Fibroblast of gingiva (primary cell): ENCODE data around the gene MBL2.

ENCODE experiments used
- DNase-seq: peaks from one replicate; pipeline ENCODE4 v3.0.0-alpha.2; 2011; ENCODE audit warnings: low read depth

The MBL2 gene

DNA sequence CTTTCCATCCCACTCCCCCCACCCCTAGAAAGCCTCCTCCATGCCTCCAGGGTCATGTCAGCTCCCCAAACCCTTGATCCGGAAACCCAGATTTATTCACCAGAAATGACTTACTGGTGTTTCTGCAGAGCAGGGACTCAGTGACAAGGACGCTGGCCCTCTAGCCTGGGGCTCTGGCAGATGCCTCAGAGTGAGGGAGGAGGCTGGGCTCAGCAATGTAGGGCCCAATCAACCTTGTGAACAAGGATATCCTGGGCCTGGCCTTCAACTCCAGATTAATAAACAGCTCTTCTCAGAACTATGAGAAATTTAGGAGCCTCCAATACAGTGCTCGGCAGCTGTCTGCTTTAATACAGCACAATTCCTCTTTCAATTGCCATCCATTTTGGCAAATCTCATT is at the start of gene MBL2:
MBL2 (minus strand) TSS at position 162 of the 400 bp plus-strand sequence. CDS start 1,149 bp downstream, outside the sequence.
- DNase-seq = no peak

DNA sequence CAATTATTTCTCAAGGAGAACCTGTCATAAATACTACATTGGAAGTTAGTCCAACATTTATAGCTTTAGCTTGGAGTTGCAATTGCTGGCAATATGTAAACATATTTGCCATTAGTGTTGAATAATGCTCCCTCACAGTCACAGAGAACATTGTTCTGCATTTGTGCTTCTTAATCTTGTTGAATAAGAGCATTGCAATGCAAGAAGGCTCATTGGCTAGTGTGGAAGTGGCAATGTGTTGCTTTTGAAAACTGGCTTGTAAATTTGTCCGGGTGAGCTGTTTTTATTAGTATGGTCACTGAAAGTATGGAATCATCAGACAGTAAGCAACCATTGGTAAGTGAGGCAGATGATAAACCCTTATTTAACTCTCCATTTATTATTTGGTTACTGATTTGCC is 47.7 kb upstream of the MBL2 start:
- no peak for DNase-seq

DNA sequence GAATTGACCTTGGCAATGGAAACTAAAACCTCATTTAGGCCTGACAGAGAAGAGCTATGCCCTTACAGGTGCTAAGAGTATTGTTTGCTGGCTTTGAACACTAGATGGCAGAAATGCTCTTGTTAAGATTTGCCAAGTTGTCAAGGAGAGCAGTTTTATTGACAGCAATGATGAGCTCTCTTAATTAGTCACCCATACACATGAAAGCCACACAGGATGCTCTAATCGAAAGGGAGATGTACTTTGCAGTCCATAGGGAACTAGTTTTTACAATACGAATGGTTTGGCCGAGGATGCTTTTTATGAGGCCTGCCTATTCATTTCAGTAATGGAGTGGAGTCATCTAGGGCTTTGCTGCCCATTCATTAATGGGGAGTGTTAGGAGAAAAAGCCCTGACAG is 45.4 kb upstream of the MBL2 start:
- no peak for DNase-seq

DNA sequence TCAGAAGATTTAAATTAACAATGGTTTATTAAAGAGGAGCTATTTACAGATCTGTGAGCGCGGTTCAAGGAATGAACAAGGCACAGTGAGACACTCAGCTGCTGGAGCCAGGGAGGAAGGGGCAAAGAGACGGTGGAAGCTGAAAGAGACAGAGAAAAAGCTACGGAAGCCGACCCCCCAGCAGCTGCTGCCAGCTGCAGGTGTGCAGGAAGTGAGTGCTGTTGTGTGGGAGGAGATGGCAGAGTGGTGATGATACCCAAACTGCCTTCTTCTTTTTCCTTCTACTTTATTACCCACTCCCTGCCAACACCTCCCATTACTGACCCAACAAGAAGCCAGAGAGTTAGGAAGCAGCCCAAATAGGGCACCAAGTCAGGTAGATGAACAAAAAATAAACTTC is 41.9 kb upstream of the MBL2 start:
- no peak for DNase-seq

DNA sequence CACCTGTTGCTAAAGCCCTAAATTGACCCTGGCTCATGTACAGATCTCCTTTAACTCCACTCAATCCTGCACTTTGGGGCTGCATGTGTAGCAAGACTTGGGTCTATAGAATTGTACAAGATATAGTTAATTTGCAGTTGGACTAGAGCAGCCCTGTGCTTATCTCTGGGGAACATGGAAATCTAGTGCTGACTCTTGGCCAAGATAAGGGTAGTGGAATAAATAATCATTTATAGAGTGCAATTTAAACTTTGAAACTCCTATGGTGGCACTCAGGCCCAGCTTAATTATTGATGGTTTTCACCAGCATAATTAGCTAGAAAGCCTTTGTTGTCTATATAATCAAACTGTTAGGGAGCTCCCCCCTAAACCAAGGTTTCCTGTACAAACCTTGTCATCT is 39.2 kb upstream of the MBL2 start:
- no peak for DNase-seq

DNA sequence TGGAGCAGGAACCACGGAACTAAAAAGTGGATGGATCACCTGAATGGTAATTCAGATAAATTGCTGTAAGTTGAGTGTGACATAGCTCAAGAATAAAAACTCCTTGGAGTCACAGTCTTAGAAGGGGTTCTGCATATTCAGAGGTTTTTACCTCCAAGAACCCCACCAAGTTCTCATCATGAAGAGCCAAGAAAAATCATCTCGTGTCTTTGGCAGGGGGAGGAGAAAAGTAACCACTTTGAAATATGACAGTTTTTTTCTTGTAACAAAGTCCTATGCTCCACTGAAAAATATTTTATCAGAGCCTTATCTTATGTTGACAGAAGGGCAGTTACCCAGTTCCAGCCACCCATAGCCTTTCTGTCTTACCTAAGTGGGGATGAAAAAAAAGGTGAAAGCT is 38.2 kb upstream of the MBL2 start:
- DNase-seq = no peak

DNA sequence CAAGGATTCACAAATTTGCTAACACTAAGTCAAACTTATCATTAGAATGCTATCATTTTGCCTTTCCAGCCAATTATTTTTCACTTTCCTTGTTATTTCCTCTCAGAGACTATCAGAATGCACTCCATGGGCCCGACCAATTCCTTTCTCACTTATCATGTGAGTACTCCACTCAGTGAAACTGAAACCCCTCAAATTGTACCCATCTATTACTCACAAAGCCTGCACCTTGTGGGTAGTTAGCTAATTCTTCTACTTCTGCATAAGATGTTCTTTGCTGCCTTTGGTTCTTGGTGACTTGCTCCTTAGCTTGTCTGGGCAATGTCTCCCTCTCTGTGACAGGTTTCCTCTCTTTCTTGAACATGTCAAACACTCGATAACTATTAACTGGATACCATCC is 35.2 kb upstream of the MBL2 start:
- DNase-seq = no peak

DNA sequence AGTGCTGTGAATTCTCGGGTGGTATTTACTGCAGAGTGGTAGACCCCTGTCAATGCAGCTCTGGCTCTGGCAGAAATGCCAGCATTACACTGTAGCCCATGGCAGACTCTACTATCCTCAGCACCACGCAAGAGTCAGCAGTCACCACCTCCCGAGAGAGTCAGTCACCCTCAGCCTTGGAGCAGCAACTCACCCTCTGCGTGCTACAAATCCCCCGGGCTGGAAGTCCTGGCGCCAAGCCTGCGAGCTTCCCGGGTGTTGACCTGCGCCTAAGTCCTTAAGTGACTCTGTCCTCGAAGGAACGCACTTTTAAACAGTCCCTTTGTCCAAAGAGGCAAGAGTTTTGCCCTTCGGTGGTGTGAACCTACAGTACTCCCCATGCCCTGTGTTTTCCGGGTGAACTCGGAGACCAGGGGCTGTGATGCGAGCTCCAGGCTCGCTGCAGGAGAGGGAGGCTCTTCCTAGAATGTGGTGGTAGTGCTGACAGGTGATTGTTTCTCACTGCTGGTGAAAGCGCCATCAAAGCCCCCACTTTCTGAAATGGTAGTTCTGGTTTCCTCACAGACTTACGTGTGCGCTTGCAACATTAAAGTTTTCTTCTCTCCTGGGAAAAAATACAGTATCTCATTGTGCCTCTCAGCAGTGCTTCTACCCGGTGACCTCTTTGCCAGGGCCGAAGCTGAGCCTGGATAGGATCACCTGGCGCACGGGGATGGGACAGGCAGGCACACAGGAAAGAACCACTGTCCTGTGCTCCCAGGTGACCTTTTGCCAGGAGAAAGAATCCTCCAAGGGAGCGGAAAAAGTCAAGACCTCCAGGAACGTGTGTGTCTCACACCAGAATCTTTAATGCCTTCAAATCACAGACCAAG is 33.1 kb upstream of the MBL2 start:
- no peak for DNase-seq

DNA sequence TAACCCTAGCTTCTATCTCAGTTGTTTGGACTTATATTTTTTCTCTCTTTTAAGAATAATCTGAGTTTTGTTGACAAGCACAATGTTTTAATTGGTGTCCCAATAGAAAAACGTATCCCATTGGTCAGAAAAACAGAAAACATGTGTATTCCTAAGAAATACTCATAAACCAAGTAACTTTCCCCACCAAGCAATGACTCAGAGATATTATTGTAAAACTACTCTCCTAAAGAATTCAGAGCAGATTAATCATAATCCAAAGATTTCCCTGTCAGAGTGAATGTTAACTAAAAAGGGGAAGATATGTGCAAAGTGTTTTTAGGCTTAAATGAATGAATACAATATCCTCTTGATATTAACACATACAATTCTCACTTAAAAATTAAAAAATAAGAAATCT is 29.4 kb upstream of the MBL2 start:
- DNase-seq = no peak

DNA sequence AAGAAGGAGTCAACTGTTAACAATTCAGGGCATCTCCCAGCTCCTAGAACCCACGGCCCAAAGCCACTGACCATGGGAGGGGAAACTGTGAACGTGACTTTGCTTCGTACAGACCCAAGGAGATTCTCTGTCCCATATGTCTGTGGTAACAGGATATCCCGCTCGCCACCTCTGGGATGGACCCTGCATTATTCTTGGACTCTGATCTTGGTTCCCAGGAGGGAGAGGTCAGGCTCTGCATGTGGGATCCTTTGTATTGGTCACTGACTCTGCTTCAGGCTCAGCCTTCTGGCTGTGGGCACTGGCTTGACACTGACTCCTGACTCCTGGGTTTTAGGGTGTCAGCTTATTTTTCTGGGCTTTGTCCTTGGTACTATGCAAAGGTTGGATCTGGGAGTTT is 13.5 kb upstream of the MBL2 start:
- DNase-seq = no peak

DNA sequence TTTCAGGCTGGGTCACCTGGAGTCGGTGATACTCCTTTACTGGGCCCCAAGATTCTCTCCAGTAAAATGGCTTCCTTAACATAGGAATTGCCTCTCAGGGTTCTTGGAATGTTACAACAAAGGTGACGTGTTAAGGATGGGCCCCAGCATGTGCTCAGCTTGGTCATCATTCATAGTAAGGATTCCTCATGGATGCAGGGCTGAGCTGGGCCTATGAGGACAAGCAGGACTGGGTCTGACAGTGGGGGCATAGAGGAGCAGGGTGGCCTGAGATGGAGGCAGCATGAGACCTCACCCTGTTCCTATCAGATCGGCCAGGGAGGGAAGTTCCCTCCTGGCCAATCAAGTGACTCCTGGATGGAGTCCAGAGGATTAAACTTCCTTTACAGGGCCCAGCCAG is 12.8 kb upstream of the MBL2 start:
- DNase-seq = no peak

DNA sequence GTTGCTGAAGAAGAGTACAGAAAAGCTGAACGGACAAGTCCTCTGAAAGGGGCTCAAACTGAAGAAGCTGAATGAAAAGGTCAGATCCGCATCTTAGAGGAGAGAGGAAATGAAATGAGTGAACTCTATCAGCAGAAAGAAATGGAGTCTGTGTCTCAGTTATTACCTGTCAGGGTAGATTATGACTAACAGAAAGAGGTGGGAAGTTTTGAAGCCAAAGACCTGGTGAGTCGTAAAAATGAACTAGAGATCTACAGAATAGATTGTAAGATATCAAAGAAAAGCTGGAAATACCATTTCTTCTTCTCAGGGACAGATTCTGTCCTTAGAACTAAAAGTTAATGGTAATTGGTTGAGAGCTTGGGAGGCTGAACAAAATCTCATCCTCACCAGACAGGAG is 11.1 kb upstream of the MBL2 start:
- DNase-seq = no peak

DNA sequence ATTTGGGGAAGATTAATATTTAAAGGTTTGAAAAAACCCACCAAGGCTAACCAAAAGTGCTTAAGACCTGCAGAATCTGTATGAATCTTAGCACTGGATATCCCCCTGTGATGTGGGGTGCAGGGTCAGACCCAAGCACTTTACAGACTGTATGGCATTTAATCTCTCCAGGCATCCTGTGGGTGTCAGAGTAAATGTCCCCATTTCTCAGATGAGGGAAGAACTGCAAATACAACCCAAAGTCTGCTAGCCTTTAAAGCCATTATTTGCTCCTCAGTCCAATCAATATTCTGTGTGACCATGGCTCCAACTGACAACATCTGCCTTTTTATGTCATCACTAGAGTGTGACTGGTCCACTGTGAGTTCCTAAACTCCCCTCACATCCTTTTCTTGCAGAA is 10.0 kb upstream of the MBL2 start:
- no peak for DNase-seq

DNA sequence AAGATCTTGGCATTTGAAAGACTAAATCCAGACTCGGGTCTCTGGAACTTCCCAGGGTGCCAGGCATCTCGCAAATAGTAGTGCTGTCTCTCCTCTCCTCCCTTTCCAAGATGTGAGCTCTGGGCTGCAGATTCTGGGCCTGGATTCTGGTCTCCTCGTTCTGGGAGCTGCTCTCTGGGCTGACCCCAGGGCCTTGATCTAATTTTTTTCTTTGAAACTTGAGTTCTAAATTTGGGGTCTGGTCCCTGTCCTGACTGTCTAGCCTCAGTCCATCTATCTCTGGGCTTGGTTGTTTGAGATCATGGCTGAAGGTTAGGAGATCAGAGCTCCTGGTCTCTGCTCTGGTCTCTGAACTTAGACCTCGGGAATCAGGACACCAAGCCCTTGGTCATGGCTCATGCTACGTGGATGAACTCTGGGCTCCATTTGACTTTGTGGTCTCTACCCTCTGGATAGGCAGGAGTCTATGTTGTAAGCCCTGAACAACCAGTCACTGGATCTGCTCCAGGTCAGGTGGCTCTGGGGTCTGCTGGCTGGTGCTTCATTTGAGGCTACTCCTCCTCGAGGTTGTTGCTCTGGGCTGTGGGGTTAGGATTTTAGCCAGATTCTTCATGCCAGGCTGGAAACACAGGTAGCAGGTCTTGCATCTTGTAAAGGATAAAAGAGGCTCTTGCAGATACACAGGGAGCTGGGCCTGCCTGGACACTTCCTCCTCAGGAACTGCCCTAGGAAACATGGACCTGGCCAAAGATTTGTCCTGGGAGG is 8.0 kb upstream of the MBL2 start:
- DNase-seq = no peak

DNA sequence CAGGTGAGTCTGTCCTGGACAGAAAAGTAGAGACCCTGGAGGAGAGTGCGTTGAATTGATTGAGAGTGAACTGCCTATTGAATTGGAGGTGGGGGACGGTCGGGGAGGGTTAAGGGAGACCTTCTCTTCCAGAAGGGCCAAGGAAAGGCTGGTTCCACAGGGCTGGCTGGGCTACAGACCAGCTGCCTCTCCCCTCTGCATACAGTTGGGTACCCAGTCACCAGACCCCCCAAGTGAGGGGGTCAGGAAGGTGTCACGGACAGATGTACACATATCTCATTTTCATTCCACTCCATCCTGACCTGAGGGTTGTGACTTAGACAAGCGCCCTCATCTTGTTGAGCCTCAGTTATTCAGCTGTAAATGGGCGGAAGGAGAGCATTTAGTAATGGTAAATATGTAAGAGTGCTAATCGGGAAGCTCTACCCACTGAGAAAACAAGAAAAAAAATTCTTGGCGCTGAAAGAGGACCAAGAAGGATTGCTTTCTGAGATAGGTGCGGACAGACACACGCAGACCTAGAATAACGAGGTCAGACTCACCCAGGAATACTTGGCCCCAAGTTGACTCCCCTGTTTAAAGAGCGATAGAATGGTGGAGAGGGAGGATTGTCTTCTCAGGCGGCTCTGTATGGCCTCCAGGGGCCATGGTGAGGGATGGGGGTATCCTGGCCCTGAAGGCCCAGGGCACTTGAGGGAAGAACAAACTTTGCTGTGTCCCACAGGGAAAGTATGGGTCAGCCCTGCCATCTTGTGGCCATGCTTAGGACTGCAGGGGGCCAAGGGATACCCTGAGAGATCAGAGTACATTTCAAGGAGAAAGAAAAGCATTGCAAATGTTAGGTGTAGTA is 7.2 kb upstream of the MBL2 start:
- peak; percentile 27 for DNase-seq

DNA sequence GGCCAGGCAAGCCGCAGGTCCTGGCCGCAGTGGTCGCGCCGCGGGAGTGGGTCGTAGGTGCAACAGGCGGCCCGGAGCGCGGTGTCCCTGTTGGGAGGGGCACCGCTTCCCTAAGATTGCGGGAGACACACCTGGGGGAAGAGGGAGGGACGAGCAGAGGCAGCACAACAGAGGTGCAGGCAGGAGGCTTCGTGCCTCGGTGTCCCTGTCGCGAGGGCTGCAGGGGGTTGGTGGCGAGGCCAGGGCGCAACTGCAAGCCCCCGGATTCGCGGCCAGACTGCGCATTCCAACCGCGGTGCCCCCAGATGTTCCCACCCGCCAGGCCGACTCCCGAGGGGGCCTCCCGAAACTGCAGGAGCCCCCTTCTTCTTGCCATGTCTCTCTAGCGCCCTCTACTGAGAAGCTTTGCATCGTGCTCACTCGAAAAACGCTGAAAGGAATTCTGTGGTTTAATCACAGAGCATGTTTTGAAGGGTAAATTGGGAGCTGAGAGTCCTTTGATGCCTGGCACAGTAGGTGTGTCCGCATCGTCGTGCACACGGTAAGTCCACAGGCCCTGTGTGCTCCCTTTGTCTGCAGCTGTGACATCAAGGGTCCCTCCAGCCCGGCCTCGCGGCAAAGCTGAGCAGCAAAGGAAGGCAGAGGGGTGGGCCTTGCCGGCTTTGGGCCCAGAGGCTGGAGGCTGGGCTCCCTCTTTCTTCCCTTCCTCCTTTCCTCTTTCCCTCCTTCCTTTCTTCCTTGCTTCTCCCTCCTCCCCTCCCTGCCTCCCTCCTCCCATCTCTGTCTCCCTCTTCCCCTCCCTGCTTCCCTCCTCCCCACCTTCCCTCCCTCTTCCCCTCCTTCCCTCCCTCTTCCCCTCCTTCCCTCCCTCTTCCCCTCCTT is 6.2 kb upstream of the MBL2 start:
- DNase-seq = no peak

DNA sequence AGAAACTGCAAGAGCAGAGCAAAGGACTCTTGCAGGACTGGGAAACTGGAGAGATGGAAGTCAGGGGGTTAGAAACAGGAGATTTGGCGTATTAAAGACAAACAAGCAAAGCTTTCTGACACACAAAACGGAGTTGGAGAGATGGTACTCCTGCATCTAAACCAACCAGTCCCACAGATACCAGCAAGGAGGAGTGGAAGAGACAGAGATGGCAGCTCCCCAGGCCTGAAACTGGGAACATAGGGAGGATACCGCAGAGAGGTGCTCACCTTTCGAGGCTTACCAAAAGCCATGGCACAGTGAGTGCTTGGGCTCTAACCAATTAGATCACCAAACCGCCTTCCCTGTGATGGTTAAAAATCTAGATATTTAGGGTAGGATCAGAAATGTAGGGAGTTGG is 4.8 kb upstream of the MBL2 start:
- DNase-seq = no peak

DNA sequence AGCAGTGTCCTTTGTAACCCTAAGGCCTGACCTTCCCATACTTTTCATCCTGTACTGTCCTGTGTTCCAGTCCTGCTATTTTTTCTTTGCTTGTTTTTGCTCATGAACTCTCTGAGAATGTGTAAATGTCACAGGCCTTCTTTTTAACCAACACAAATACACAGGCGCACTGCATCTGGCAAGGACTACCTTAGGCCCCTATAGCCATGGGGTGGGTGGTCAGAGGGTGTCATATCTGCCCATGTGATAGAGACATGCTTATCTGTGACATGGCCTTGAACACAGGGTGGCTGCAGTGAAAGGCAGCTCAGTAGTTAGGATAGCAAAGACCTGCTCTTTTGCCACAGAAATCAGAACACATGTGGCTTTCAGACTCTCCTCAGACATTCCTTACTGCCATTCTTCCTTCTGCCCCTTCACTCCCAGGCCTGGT is 3.9 kb upstream of the MBL2 start:
- DNase-seq = no peak

DNA sequence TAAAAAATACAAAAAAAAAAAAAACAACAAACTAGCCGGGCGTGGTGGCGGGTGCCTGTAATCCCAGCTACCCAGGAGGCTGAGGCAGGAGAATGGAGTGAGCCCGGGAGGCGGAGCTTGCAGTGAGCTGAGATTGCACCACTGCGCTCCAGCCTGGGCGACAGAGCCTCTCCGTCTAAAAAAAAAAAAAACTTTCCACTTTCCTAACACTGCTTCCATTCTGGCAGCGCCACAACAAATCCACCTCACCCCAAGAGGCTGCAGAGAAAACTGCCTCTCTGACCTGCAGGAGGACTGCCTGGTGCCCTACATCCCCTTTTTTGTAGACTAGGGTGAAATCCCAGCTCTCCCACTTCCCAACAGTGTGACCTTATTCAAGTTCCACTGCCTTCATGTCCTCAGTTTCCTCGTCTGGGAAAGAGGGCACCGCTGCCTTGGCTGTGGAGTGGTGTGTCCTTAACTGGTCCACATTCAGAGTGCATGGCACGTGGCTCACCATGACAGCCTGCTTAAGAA is 2.6 kb upstream of the MBL2 start:
- DNase-seq = no peak

DNA sequence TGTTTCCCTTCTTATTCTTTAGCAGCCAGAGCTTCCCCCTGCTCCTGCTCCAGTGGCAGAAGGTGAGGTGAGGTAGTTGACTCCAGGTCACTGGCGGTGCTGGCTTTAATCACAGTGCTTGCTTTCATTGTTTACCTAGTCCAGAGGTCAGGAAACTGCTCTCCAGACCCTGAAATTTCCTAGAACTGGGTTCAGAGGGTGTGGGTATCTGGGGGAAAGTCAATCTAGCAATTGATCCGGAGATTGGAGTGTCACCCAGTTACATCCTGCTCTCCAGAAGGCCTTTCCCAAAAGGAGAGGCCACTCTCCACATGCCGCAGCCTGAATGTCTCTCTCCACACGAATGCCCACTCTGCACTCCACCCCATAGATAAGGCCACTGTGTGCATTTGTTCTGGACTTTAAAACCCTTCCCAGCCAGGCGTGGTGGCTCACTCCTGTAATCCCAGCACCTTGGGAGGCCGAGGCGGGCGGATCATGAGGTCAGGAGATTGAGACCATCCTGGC is 2.1 kb upstream of the MBL2 start:
- DNase-seq = no peak

DNA sequence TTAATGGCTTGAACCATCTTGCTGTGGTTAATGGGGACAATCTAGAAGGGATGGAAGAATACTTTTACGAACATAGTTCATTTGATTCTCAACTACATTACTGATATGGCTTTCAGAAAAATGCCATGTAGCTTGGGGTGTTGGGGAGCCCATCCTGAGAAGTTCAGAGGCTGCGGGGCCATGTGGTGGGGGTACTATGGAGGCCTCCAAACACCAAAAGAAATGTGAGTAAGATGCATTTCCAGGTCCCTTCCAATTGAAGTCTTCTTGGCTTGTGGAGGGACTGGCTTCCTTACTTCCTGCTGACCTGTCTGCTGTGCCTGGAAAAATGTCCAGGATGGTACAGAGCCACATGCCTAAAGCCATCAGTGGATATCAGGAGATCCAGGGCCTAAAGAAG is 1.6 kb upstream of the MBL2 start:
- DNase-seq = no peak
